Epithelial cell of proximal tubule (primary cell): ENCODE measurements around the gene IMPDH2. TPM values are rescaled to one million over a fixed set of nuclear protein-coding genes. Genes with fewer than 3 reads are reported as not detected.
"Not testable (repeated sequence)": the region's sequence is repeated elsewhere in the genome, so short reads cannot be mapped to it uniquely, and the experiment has no call there.

ENCODE experiments used
- DNase-seq: peaks from one replicate; pipeline ENCODE4 v3.0.0-alpha.2; 2011; ENCODE audit warnings: low read depth
- H3K4me3 ChIP-seq: 2 replicates; pipeline ENCODE4 v1.5.1; 2011; ENCODE audit warnings: low read depth, mild to moderate bottlenecking, low read length
- total RNA-seq: library from RNA; depleted of rRNA; stranded (reverse); fragments of >200 nt; gene quantifications from 2 replicates; pipeline ENCODE4 v1.2.3, GENCODE V29; 2015
- TF ChIP-seq, protein P1 (sequence below): conservative IDR thresholded peaks from 2 replicates; pipeline ENCODE4 v1.5.1; 2012; ENCODE audit warnings: low read depth, mild to moderate bottlenecking, low read length

IMPDH2 gene
- total RNA-seq, 1 donor from 2014 or later = 253 TPM

- no peak for DNase-seq
- TF ChIP-seq, protein P1, sequence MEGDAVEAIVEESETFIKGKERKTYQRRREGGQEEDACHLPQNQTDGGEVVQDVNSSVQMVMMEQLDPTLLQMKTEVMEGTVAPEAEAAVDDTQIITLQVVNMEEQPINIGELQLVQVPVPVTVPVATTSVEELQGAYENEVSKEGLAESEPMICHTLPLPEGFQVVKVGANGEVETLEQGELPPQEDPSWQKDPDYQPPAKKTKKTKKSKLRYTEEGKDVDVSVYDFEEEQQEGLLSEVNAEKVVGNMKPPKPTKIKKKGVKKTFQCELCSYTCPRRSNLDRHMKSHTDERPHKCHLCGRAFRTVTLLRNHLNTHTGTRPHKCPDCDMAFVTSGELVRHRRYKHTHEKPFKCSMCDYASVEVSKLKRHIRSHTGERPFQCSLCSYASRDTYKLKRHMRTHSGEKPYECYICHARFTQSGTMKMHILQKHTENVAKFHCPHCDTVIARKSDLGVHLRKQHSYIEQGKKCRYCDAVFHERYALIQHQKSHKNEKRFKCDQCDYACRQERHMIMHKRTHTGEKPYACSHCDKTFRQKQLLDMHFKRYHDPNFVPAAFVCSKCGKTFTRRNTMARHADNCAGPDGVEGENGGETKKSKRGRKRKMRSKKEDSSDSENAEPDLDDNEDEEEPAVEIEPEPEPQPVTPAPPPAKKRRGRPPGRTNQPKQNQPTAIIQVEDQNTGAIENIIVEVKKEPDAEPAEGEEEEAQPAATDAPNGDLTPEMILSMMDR = no peak
- no peak overlapping the region for H3K4me3 ChIP-seq
Observed at GRCh38 chr3:49013113-49013737, 16.0 kb downstream of the IMPDH2 start.

DNA sequence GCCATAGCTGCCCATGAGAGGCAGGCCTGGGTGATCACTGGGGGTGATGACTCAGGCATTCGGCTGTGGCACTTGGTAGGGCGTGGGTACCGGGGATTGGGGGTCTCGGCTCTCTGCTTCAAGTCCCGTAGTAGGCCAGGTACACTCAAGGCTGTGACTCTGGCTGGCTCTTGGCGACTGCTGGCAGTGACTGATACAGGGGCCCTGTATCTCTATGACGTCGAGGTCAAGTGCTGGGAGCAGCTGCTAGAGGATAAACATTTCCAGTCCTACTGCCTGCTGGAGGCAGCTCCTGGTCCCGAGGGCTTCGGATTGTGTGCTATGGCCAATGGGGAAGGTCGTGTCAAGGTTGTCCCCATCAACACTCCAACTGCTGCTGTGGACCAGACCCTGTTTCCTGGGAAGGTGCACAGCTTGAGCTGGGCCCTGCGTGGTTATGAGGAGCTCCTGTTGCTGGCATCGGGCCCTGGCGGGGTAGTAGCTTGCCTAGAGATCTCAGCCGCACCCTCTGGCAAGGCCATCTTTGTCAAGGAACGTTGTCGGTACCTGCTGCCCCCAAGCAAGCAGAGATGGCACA is 16.7 kb downstream of the IMPDH2 start:
- TF ChIP-seq, protein P1 = no peak
- H3K4me3 ChIP-seq = no peak overlapping the region
- no peak for DNase-seq

DNA sequence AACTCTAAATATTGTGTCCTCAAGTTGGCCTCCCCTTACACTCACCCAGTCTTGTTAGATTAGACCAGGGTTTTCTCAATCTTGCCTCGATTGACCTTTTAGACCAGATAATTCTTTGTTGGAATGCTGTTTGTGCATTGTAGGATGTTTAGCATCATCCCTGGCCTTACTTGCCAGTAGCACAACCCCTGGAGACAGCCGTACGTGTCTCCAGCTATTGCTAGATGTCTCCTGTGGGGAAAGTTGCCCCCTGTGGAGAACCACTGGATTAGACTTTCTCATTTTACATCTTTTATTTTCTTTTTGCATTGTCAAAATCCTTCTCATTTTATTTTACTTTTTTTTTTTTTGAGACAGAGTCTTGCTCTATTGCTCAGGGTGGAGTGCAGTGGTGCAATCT is 19.8 kb downstream of the IMPDH2 start:
- TF ChIP-seq, protein P1 = no peak
- DNase-seq = no peak
- H3K4me3 ChIP-seq = no peak overlapping the region

DNA sequence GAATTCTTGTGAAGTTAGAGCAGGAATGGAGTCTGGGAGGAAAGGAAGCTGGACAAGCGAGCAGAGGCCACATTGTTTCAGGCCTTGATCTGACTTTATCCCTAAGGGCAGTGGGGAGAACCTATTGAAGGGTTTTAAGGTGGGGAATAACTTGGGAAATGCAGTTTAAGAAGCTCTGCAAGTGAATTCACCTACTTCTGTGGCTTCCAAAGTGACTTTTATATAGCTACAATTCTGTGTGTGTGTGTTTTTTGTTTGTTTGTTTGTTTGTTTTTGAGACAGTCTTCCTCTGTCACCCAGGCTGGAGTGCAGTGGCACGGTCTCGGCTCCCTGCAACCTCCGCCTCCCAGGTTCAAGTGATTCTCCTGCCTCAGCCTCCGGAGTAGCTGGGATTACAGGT is 20.6 kb downstream of the IMPDH2 start:
- DNase-seq = not testable (repeated sequence)
- H3K4me3 ChIP-seq = peak overlapping the region; percentile 70

DNA sequence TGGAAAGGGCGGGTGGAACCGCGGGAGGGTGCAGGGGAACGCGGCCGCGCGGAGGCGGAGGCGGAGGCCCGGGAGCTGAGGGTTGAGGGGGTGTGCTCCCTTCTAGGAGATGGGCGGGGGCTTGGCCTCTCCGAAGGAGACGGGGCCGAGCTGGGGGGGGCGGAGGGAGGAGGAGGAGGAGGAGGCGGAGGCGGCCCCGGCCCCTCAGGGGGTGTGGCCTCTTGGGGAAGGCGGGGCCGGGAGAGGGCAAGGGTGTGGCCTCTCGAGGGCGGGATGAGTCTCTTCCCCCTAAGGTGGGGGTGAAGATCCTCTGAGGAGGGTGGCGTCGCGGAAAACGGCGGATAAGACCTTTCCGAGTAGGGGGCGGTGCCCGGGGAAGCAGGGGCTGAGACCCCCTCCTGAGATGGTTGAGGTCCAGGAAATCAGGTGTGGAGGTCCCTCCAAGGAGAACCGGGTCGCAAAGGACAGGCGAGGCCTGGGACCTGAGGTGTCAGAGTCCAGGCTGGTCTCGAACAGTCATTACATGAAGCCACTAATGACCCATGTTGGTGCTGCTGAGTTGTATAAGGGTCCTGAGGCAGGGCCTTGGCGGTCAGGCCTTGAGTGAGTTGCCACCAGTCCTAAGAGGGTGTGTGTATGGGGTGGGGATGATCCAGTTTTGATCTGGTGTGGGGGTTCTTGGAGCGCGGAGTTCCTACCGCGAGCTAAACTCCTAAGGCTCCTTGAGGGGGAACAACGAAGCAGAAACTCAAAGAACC is 21.2 kb downstream of the IMPDH2 start:
- DNase-seq = no peak

DNA sequence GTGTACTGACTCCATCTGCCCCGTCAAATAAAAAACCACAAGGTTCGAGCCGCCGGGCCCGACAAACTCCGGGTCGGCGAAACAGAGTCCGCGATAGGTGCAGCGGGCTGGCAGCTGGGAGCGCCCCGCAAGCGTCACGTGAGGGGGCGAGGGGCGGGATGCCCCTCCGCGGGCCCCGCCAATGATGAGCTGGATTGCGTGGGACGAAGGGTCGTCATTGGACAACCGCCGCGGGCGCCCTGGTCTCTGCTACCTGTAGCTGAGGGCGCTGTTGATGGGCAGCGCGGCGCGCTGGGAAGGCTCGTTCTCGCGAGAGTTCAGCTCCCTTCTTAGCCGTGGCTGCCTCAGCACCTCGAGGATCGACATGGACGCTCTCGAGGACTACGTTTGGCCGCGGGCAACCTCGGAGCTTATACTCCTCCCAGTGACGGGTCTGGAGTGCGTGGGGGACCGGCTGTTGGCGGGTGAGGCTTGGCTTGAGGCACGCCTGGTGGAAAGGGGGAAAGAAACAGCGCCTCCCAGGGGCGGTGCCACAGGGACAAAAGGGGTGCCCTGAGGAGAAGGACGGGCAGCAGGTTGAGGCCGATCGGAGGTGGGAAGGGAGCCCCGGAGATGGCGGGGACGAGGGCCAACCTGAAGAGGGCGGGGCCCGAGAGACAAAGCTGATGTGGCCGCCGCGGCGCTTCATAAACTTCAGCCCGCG is 22.0 kb downstream of the IMPDH2 start, which contains the start of gene WDR6:
Gene WDR6, plus strand, starts transcription at position 324 of the 703 bp plus-strand sequence. Its CDS starts 41 bp downstream, at position 365.
- TF ChIP-seq, protein P1 = peak; percentile 55
- H3K4me3 ChIP-seq = peak within 1 kb of the TSS; percentile 70
- peak; percentile 74 for DNase-seq

More for the DNA sequence above, 21.2 kb downstream of the IMPDH2 start:
- TF ChIP-seq, protein P1 = no peak
- peak overlapping the region; percentile 70 for H3K4me3 ChIP-seq
